Esophagus squamous epithelium (tissue), 4 donors: ENCODE data around the gene SYNDIG1L.

ENCODE experiments used
- CTCF ChIP-seq, 6 experiments: fragments of 450-650 bp in 4 of 6; fragments of 200-600 bp in 2 of 6; sonication (generic) in 2 of 6; IDR thresholded peaks; one replicate each; pipeline ENCODE4 v1.5.1; 2016 to 2019; ENCODE audit warnings: antibody characterized with exemption in 6 of 6, mild to moderate bottlenecking in 4 of 6, moderate library complexity in 4 of 6
- POLR2A ChIP-seq, 4 donors: fragments of 450-650 bp; IDR thresholded peaks; one replicate each; pipeline ENCODE4 v1.6.1; 2017; ENCODE audit warnings: antibody characterized with exemption in 4 of 4, mild to moderate bottlenecking in 4 of 4, moderate library complexity in 3 of 4

- no peak for TF ChIP-seq CTCF (IDR thresholded peaks at IDR 0.05)
- TF ChIP-seq POLR2A (IDR thresholded peaks at IDR 0.05): no peak
These were observed 21.6 kb downstream of the SYNDIG1L start for GRCh38 chr14:74404435-74404834.
